GM03348 (cell line): ENCODE data around the gene DOCK1.

Experiments
- DNase-seq: peaks from one replicate; pipeline ENCODE4 v3.0.0; 2012; ENCODE audit warnings: low spot score

The DOCK1 gene

GRCh38 chr10:127428385-127428980 lies 523.3 kb downstream of the DOCK1 start:
- no peak for DNase-seq

GRCh38 chr10:127429601-127430312 lies 524.5 kb downstream of the DOCK1 start:
- no peak for DNase-seq

DNA sequence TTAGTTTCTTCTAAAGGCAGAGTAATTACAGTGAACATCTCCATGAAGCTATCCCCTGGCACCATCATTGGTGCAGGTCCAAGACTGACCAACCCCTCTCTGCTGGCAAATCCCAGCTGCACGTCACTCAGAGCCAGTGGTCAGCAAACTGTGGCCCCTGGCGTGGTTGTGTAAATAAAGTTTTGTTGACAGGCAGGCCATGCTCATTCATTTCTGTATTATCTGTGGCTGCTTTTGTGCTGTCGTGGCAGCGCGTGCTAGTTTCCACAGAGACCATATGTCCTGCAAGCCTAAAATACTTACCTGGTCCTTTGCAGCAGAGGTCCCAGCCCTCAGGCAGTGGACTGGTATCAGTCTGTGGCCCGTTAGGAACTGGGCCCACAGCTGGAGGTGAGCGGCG lies 526.3 kb downstream of the DOCK1 start:
- DNase-seq, result no peak

DNA sequence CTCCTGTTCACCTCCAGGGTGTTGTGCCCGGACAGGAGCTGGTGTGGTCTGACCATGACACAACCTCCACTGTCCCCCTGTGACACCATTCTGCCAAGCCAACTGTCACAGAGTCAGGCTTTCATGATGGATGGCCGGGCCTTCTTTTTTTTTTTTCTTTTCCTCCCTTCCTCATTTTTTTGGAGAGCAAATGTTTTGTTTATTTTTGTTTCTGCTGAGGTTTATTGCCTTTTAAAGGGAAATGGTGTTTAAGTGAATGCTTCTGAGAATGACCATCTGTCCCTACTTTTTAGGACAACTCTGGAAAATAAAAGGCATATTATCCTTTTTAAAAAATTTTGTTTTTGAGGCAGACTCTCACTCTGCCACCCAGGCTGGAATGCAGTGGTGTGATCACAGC lies 528.8 kb downstream of the DOCK1 start:
- DNase-seq, result no peak

- no peak for DNase-seq
Observed at GRCh38 chr10:127435246-127435645, 530.0 kb downstream of the DOCK1 start.

DNA sequence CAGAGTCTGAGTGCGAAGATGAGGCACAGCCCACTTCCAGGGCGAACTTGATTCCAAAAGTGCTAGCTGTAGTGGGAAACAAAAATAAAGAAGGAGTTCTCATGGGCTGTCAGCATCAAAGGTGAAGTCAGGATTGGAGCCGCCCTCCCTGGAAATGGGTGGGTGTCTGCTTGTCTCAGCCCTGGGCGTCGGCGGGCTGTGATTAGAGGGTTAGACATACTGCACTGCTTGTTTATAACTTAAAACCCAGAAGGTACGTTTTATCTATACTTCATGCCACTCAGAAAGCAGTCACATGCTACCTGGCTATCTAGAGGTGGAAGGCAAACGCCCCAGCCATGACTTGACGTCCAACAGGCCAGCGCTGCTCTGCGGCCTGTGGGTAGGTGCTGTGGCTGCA lies 535.1 kb downstream of the DOCK1 start:
- DNase-seq, result no peak

DNA sequence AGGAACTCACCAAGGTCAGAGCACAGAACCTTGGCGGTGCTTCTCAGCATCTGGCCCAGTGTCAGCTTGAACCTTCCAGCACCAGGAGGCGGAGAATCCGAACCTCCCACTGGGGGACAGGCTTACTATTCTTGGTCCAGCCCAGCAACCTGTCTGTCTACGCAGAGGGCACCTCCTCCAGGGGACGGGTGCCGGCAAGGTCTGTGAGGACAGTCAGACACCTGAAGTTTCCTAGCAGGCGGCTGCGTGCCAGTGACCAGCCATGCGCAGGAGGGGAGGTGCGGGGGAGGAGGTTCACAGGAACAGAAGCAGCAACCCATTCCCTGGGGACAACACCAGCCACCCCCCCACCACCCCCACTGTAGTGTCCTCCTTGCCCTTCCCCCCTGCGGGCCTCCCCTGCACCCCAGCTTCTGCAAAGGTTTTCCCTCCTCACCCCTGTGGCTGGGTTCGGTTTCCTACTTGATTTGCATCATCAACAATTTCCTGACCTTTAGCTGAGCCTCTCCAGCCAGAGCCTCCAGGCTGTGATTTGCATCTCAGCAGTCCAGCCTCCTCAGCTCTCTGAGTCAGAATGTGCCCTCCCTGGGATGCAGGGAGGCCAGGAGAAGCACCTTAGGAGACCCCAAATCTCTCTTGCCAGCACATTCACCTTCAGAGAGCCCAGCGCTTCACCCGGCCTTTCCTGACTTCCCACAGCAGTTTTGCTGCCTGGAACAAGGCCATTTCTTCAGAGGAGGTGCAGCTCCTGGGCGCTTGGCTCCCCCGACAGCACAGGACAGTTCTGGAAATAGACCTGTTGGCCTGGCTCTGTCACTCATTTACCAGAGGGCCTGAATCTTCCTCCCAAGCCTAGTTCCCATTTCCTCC lies 536.4 kb downstream of the DOCK1 start:
- DNase-seq, result no peak

- DNase-seq, result no peak
Observed at GRCh38 chr10:127442220-127442525, 536.9 kb downstream of the DOCK1 start.

- no peak for DNase-seq
Observed at GRCh38 chr10:127444155-127444554, 538.9 kb downstream of the DOCK1 start.

DNA sequence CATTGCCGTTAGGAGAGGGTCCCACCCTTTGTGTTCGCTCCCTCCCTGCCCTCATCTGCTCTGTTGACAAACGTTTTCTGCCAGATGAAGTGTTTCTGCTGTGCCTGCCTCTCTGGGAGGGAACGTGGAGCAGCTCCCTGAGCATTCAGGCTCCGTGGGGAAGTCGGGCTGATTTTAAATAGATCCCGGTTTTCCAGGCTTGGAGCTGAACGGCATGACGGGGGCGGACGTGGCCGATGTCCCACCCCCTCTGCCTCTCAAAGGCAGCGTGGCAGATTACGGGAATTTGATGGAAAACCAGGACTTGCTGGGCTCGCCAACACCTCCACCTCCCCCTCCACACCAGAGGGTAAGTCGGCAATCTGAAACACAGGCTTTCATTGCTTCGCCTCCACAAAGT lies 542.0 kb downstream of the DOCK1 start:
- no peak for DNase-seq

- DNase-seq, result no peak
Observed at GRCh38 chr10:127449490-127449889, 544.3 kb downstream of the DOCK1 start.

DNA sequence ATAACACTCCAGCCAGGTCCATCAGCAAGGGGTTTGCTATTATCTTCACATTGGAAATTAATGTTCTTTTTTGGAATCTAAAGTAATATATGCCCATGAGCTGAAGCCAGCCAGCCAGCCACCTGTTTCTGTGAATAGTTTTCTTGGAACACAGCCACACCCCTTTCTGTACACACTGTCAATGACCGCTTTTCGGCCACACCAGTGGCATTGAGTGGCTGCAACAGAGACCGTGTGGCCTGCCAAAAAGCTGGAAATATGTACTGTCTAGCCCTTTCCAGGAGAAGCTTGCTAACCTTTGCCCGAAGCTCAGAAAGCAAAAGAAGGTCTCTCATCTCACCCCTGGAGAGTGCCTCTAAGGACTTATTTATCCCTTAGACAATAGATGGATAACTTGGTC lies 545.4 kb downstream of the DOCK1 start:
- DNase-seq, result no peak

DNA sequence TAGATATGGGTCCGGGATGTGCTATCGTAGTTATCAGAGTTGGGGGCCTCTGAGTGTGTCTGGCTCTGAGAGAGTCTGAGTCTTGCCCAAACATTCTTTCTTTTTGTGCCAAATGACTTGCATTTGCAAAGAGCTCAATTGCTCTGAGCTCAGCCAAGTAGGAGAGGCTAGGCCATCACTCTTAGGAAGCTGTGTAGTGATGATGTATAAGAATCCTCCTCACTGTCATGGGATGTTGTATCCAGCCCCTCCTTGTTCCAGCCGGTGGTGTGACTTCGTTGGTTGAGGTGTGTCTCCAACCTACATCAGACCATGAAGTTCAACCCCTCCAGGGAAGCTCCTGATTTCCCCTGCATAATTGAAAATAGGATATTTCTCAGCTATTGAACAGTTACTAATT lies 546.4 kb downstream of the DOCK1 start:
- DNase-seq, result no peak

DNA sequence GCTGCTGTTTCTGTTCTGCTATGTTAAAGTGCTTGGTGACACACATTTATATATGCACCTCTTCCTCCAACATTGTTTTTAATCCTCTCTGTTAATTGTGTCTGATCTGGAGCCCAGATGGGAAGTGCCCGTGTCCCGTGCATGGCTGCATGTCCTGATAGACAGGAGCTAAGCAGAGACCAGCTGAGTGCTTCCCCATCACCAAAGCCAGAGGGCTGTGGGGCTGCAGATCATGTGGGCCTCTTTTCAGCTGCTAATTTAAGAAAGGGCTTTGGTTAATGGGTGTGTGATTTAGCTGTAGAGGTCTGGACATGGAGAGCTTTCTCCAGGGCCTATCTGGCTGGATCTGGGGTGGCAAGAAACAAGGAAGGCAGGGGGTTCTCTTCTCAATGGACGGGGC lies 547.3 kb downstream of the DOCK1 start:
- no peak for DNase-seq

DNA sequence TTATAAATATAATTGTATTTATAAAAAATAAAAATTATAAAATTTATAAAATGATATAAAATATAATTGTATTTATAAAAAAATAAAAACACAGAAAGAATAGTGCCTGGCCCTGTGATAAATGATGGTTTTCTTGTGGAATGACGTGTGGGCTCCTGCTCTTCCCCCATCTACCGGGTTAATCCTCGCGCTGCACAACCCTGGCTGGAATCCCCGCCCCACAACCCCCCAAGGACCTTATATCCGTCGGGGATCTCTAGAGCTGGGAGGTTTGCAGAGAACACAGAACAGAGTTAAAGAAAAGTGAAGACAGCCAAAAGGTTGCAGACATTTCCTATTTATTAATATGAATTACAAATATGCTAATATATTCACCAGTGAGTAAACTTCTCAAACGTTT lies 548.5 kb downstream of the DOCK1 start:
- no peak for DNase-seq

DNA sequence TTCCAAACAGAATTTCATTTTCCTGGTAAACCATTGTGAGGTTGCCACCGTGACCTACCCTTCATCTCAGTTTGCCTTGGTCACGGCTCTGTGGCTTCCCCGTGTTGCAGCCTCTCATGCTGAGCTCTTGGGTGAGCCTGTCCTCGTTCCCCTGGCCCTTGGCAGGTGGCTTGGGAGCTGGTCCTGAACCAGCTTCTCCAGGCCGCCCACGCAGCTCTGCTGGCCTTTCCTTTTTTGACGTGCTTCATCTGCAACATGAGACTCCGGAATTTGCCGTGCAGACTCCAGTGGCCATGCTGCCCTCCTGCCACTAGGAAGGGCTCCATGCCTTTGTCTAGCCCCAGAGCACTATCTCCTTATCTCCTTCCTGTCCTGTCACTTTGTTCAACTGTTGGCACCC lies 550.9 kb downstream of the DOCK1 start:
- no peak for DNase-seq

DNA sequence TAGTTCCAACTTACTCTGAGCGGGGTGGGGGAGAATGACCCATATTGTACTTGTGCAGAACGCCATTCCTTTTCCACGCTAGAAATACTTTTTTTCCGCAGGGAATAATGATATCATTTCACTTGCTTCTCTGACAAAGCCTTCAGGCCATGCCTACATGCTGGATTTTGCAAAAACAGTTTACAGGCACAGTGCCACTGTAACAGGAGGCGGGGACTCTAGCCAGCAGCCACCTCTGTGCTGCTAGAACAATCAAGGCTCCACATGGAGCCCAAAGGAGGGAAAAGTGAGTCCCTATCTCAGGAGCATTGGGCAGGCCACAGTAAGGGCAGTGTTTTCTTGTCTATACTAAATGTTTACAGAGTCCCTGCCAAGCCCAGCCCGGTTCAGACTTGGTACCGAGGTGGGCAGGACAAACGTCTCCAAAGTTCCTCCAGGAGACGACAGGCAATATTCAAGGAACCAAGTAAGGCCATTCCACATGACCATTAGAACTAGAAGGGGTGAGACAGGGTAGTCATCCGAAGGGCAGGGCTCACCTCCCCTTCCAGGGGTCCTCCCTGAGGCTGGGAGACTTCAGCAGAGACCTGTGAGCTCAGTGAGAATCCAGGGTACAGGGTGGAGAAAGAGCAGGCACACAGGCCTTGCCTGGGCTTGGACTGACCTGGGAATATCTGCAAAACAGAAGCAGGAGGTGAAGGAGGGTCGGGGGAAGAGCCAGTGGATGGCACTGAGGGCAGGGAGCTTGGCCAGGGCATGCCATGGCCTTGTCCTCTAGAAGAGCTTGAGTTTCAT lies 553.0 kb downstream of the DOCK1 start:
- no peak for DNase-seq

DNA sequence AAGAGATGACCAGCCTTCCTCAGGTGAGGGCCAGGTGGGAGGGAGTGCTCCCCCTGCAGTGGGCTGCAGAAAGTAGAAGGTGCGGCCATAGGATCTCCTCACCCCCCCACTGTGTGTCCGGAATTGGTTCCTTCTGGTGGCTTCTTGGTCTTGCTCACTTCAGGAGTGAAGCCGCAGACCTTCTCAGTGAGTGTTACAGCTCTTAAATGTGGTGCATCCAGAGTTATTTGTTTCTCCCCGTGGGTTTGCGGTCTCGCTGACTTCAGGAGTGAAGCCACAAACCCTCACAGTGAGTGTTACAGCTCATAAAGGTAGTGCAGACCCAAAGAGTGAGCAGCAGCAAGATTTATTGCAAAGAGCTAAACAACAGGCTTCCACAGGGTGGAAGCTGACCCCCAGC lies 553.6 kb downstream of the DOCK1 start:
- no peak for DNase-seq

GRCh38 chr10:127459918-127460317 lies 554.7 kb downstream of the DOCK1 start:
- no peak for DNase-seq

DNA sequence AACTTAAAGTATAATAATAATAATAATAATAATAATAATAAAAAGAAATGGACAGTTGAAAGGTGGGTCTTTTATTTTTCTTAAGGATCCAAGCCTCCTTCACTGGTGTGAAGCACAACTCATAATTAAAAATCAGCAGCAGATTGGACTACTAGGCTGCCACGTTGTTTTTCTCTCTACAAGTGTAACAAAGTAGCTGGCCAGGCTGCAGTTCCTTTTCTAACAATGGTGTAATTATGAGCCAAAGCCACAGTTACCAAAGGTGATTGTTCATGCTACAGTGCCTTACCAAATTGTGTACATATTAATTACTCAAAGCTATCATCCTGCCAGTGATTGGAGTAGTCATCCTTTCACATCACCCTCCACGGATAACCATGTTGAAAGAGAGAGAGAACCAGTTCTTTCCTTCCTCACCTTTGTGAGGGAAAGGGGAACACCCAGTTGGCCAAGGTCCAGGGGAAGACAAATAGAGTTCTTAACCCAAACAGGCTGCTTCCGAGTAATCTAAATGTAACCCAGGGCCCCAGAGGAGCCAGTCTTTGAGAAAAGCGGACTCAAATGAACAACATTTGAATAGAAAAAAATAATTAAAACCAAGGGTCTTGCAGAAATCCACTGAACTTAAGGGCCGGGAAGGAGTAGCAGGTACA lies 557.5 kb downstream of the DOCK1 start:
- no peak for DNase-seq

DNA sequence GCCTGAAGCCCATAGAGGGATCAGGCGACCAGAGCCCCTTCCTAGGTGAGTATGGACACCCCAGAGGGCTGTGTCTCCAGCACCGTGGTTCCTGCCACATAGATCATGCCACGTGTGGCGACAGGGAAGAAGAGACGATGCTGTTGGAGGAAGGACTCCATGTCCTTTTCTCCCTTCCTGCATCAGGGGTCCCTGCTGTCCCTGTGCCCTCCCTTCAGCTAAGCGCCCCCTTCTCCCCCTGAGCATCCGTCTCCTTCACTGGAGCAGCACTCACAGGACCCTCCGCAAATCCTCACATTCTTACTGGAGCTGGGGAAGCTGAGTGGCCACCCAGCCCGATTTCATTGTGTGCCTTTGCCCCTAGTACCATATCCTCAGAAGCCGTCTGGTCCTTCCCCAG lies 558.3 kb downstream of the DOCK1 start:
- DNase-seq, result no peak

- no peak for DNase-seq
Observed at GRCh38 chr10:127464561-127464960, 559.3 kb downstream of the DOCK1 start.
